SJSA1 (cell line): ENCODE results near the gene PDILT. TPM values are rescaled to one million over a fixed set of nuclear protein-coding genes. Genes with fewer than 3 reads are reported as not detected.
"Not testable (repeated sequence)": the region's sequence is repeated elsewhere in the genome, so short reads cannot be mapped to it uniquely, and the experiment has no call there.

Experiments
- DNase-seq, 2 experiments: peaks; one replicate each; pipeline ENCODE4 v3.0.0-alpha.2; 2015 to 2020; ENCODE audit warnings: low spot score in 2 of 2, low read depth in 1 of 2
- H3K27ac ChIP-seq: fragments of 250-450 bp; sonication (Bioruptor Pico); 2 replicates; pipeline ENCODE4 v1.5.1; 2020; ENCODE audit warnings: mild to moderate bottlenecking, moderate library complexity
- H3K27me3 ChIP-seq: fragments of 250-450 bp; sonication (Bioruptor Pico); replicated peaks from 2 replicates; pipeline ENCODE4 v1.5.1; 2020; ENCODE audit warnings: mild to moderate bottlenecking, moderate library complexity
- H3K36me3 ChIP-seq: fragments of 250-450 bp; sonication (Bioruptor Pico); 2 replicates; pipeline ENCODE4 v1.5.1; 2020; ENCODE audit warnings: mild to moderate bottlenecking
- H3K4me1 ChIP-seq: fragments of 250-450 bp; sonication (Bioruptor Pico); replicated peaks from 2 replicates; pipeline ENCODE4 v1.6.1; 2021; ENCODE audit warnings: mild to moderate bottlenecking
- H3K4me3 ChIP-seq: fragments of 250-450 bp; sonication (Bioruptor Pico); 2 replicates; pipeline ENCODE4 v1.5.1; 2020; ENCODE audit warnings: mild to moderate bottlenecking
- H3K9me3 ChIP-seq: fragments of 250-450 bp; sonication (Bioruptor Pico); replicated peaks from 2 replicates; pipeline ENCODE4 v1.5.1; 2020; ENCODE audit warnings: mild to moderate bottlenecking
- total RNA-seq: library from RNA; depleted of rRNA; stranded (reverse); fragments of >200 nt; shearing (Covaris generic); gene quantifications from 2 replicates; pipeline ENCODE4 v1.2.3, GENCODE V29; 2014; rRNA removed

The PDILT gene
- not detected in 2 replicates for total RNA-seq

GRCh38 chr16:20404637-20405036 lies at the start of gene PDILT:
TSS of gene PDILT (minus strand) at chr16:20404737. CDS start at chr16:20399300, 5,437 bp downstream.
- H3K27me3 ChIP-seq: no peaks in the 10 kb centered on the region
- H3K4me3 ChIP-seq: no peak within 1 kb of the TSS
- no peak within 1 kb of the TSS for H3K27ac ChIP-seq
- DNase-seq: no peak
- H3K9me3 ChIP-seq: no peaks in the 10 kb centered on the region
- no peaks in the 10 kb centered on the region; the same call in 1 of the 2 replicates for H3K4me1 ChIP-seq
- no peaks in the 10 kb centered on the region for H3K36me3 ChIP-seq

- H3K4me1 ChIP-seq, H3K36me3 ChIP-seq, H3K9me3 ChIP-seq: not testable (repeated sequence)
Observed at GRCh38 chr16:20453633-20454032, 49.1 kb upstream of the PDILT start.

GRCh38 chr16:20451364-20451763 lies 46.8 kb upstream of the PDILT start, which contains the start of gene ACSM2A:
TSS of gene ACSM2A (plus strand) at chr16:20451521. CDS start at chr16:20460115, 8,594 bp downstream.
- H3K27ac ChIP-seq, H3K4me3 ChIP-seq, H3K36me3 ChIP-seq, DNase-seq, H3K9me3 ChIP-seq, H3K27me3 ChIP-seq, H3K4me1 ChIP-seq: not testable (repeated sequence)

More at GRCh38 chr16:20453633-20454032, 49.1 kb upstream of the PDILT start:
- H3K27ac ChIP-seq, H3K27me3 ChIP-seq, H3K4me3 ChIP-seq, DNase-seq: not testable (repeated sequence)

GRCh38 chr16:20446652-20447393 lies 42.3 kb upstream of the PDILT start:
- not testable (repeated sequence) for H3K4me3 ChIP-seq, H3K27ac ChIP-seq, H3K9me3 ChIP-seq, H3K4me1 ChIP-seq, H3K27me3 ChIP-seq, H3K36me3 ChIP-seq, DNase-seq

GRCh38 chr16:20441859-20442258 lies 37.3 kb upstream of the PDILT start:
- not testable (repeated sequence) for H3K9me3 ChIP-seq, H3K36me3 ChIP-seq, H3K27me3 ChIP-seq, H3K27ac ChIP-seq, H3K4me1 ChIP-seq, H3K4me3 ChIP-seq, DNase-seq

- Histone ChIP-seq H3K9me3 (no peaks in the 10 kb centered on the region), H3K36me3 (no peaks in the 10 kb centered on the region), H3K4me1 (no peaks in the 10 kb centered on the region), H3K27me3 (no peaks in the 10 kb centered on the region), H3K4me3 (no peak overlapping the region), H3K27ac (no peak overlapping the region)
- DNase-seq: no peak
Observed at GRCh38 chr16:20441191-20441590, 36.7 kb upstream of the PDILT start.

GRCh38 chr16:20440731-20441130 lies 36.2 kb upstream of the PDILT start:
- not testable (repeated sequence) for H3K36me3 ChIP-seq, H3K4me3 ChIP-seq, H3K27me3 ChIP-seq, DNase-seq, H3K9me3 ChIP-seq, H3K4me1 ChIP-seq, H3K27ac ChIP-seq

GRCh38 chr16:20439820-20440231 lies 35.3 kb upstream of the PDILT start:
- H3K4me1 ChIP-seq, H3K27me3 ChIP-seq, H3K27ac ChIP-seq, H3K9me3 ChIP-seq, H3K36me3 ChIP-seq, DNase-seq, H3K4me3 ChIP-seq: not testable (repeated sequence)

GRCh38 chr16:20438950-20439349 lies 34.4 kb upstream of the PDILT start:
- DNase-seq, H3K4me3 ChIP-seq, H3K27me3 ChIP-seq, H3K27ac ChIP-seq, H3K9me3 ChIP-seq, H3K36me3 ChIP-seq, H3K4me1 ChIP-seq: not testable (repeated sequence)

- DNase-seq: no peak
- Histone ChIP-seq H3K4me1 (no peaks in the 10 kb centered on the region), H3K4me3 (no peak overlapping the region)
Observed at GRCh38 chr16:20430948-20431347, 26.4 kb upstream of the PDILT start.

GRCh38 chr16:20430480-20430879 lies 25.9 kb upstream of the PDILT start:
- H3K4me1 ChIP-seq, H3K36me3 ChIP-seq, H3K9me3 ChIP-seq, H3K4me3 ChIP-seq, DNase-seq, H3K27me3 ChIP-seq, H3K27ac ChIP-seq: not testable (repeated sequence)

More at GRCh38 chr16:20430948-20431347, 26.4 kb upstream of the PDILT start:
- Histone ChIP-seq H3K36me3 (no peaks in the 10 kb centered on the region), H3K27me3 (no peaks in the 10 kb centered on the region), H3K9me3 (no peaks in the 10 kb centered on the region), H3K27ac (no peak overlapping the region)

GRCh38 chr16:20429499-20429898 lies 25.0 kb upstream of the PDILT start:
- H3K36me3 ChIP-seq, H3K4me1 ChIP-seq, DNase-seq, H3K4me3 ChIP-seq, H3K27me3 ChIP-seq, H3K9me3 ChIP-seq, H3K27ac ChIP-seq: not testable (repeated sequence)

- not testable (repeated sequence) for H3K36me3 ChIP-seq, H3K4me3 ChIP-seq, H3K4me1 ChIP-seq, H3K27ac ChIP-seq, DNase-seq, H3K9me3 ChIP-seq, H3K27me3 ChIP-seq
Observed at GRCh38 chr16:20427401-20427797, 22.9 kb upstream of the PDILT start.

GRCh38 chr16:20424129-20424866 lies 19.8 kb upstream of the PDILT start:
- DNase-seq: no peak
- H3K9me3 ChIP-seq: no peaks in the 10 kb centered on the region

More at GRCh38 chr16:20424129-20424866, 19.8 kb upstream of the PDILT start:
- no peaks in the 10 kb centered on the region for H3K27me3 ChIP-seq
- H3K27ac ChIP-seq: no peak overlapping the region
- H3K36me3 ChIP-seq: no peaks in the 10 kb centered on the region
- H3K4me1 ChIP-seq: no peaks in the 10 kb centered on the region
- H3K4me3 ChIP-seq: no peak overlapping the region
